SK-MEL-5 (cell line): ENCODE results near the gene EIF3A. TPM values are rescaled to one million over a fixed set of nuclear protein-coding genes. Genes with fewer than 3 reads are reported as not detected.
"Not testable (repeated sequence)": the region's sequence is repeated elsewhere in the genome, so short reads cannot be mapped to it uniquely, and the experiment has no call there.

Source experiments
- DNase-seq: peaks from one replicate; pipeline ENCODE4 v3.0.0-alpha.2; 2016; ENCODE audit warnings: low read depth, low spot score
- in situ Hi-C: cut with HindIII; loops from 2 replicates; pipeline ENCODE4 v1.10.0; 2016; ENCODE audit warnings: low sequenced_read_pairs, high pct_unique_total_duplicates, low pct_unique_long_range_greater_than_20kb
- total RNA-seq: library from RNA; depleted of rRNA; stranded (reverse); fragments of >200 nt; shearing (Covaris generic); gene quantifications from 2 replicates; pipeline ENCODE4 v1.2.3, GENCODE V29; 2014

EIF3A gene
- total RNA-seq, 1 experiment from 2014 or later = 112 TPM

- peak; percentile 62 for DNase-seq
- in situ Hi-C loops = no loop called here
These were observed 23.5 kb upstream of the EIF3A start, which contains the start of gene DENND10 for GRCh38 chr10:119103903-119104653. Gene DENND10 (plus strand): TSS chr10:119104113. CDS start chr10:119104143, 30 bp downstream.

GRCh38 chr10:119103241-119103902, 22.8 kb upstream of the EIF3A start:
- in situ Hi-C loops = no loop called here
- DNase-seq = no peak

DNA sequence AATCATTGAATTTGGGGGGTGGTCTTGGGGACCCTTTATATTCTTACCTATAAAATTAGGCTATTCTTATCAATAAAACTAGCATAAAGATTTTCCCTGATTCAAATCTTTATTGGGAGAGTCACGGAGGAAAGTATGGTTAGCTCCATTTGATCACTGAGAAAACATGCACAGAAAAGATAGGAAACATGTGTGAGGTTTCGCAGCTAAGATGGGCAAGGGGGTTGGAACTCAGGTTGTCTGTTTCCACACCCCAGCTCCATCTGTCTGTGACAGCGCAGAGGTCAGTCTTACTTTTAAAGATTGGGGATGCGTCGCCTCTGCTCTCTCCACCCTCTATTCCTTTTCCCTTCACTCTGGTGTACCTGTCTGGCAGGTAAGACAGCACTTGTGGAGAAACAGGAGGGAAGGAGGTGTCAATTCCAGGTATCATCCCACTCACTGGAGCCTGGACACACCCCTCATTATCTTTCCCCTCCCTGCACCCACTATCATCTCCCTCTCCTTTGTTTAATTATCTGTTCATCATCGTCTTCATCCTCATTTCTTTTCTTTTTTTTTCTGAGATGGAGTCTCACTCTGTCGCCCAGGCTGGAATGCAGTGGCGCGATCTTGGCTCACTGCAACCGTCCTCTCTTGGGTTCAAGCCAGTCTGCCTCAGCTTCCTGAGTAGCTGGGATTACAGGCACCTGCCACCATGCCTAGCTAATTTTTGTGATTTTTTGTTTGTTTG, 20.9 kb upstream of the EIF3A start:
- DNase-seq = no peak
- in situ Hi-C loops = no loop called here

DNA sequence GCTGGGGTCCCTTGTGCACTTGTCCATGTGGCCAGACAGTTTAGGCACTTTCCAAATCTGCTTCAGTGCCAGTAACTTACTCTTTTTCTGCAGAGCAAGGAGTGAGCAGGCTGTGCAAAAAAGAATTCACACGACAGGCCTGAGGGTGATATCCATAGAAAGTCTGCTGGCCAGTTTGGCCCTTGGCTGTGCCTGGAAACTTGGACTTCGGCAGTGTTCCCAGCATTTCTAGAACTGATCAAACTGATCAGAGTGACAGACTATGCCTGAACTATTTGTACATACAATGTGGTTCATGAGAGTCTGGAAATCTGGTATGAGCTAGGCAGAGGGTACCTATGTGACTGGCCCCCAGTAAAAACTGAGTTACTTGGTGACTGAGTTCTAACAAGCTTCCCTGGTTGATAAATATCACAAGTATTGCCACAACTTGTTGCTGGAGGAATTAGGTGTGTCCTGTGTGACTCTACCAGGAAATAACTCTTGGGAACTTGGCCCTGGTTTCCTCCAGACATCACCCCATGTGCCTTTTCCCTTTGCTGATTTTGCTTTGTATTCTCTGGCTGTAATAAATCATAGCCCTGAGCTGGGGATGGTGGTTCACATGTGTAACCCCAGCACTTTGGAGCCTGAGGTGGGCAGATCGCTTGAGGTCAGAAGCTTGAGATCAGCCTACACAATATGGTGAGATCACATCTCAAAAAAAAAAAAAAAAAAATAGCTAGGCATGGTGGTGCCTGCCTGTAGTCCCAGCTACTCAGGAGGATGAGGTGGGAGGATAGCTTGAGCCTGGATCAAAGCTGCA, 20.0 kb upstream of the EIF3A start:
- no peak for DNase-seq
- in situ Hi-C loops = no loop called here

DNA sequence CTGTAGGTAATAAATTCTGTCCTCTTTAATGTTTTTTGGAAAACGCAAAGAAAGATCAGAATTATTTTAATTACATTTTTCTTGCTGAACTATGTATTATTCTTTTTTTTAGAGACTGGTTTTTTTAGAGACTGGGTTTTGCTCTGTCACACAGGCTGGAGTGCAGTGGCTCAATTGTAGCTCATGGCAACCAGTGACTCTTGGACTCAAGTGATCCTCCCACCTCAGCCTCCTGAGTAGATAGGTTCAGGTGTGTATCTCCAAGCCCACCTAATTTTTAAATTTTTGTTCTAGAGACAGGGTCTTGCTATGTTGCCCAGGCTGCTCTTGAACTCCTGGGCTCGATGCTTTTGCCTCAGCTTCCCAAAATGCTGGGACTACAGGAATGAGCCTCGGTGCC, 18.0 kb upstream of the EIF3A start:
- no peak for DNase-seq
- in situ Hi-C loops = no loop called here

GRCh38 chr10:119096641-119097415, 16.2 kb upstream of the EIF3A start:
- not testable (repeated sequence) for DNase-seq

GRCh38 chr10:119095640-119096039, 15.0 kb upstream of the EIF3A start:
- no peak for DNase-seq
- in situ Hi-C loops = no loop called here

More at GRCh38 chr10:119096641-119097415, 16.2 kb upstream of the EIF3A start:
- in situ Hi-C loops = not testable (repeated sequence)

GRCh38 chr10:119090968-119091367, 10.4 kb upstream of the EIF3A start:
- DNase-seq = no peak
- in situ Hi-C loops = no loop called here

GRCh38 chr10:119090026-119090795, 9.6 kb upstream of the EIF3A start:
- in situ Hi-C loops = no loop called here
- DNase-seq = no peak

- in situ Hi-C loops = no loop called here
- DNase-seq = no peak
These were observed 6.8 kb upstream of the EIF3A start for GRCh38 chr10:119087271-119087882.

GRCh38 chr10:119084896-119085295, 4.3 kb upstream of the EIF3A start:
- in situ Hi-C loops = no loop called here
- no peak for DNase-seq

DNA sequence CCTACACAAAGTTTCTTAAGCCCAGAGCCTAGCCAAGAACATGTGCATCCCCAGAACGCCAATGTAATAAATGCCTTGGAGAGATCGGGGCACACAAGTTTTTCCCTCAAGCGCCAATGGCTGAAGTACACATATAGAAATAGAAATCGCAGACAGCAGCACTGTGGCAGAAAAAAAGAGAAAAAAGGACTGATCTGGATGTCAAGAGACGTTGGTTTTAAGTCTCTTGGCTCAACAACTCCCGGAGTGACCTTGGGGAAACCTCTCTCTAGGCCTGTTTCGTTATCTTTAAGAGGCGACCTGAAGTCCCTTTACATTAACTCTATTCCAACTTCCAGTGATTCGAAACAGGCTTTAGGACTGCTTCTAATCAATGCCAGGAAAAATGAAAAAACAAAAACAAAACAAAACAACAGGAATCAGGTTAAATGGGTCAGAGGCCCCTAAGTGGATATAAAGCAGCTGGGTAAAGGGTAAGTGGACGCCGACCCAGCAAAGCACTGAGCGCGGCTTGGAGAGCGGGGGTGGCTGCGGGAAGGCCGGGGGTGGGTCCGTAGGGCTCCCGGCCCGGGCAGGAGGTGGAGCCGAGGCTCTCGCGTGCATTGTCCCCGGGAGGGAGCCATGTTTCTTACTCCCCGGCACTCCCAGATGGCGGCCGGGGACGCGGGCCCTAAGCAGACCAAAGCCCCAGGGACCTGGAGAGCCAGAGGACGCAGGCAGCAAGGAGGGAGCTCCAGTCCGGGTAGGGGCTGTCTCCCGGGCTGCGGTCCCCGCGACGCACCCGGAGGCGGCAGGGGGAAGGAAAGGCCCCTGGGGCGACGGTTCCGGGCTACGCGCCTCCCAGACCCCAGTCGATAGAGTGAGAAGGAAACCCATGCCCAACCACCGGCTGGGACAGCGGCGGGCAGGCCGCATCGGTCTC, 757 bp downstream of the EIF3A start:
- DNase-seq = peak; percentile 75
- in situ Hi-C loops = no loop called here

DNA sequence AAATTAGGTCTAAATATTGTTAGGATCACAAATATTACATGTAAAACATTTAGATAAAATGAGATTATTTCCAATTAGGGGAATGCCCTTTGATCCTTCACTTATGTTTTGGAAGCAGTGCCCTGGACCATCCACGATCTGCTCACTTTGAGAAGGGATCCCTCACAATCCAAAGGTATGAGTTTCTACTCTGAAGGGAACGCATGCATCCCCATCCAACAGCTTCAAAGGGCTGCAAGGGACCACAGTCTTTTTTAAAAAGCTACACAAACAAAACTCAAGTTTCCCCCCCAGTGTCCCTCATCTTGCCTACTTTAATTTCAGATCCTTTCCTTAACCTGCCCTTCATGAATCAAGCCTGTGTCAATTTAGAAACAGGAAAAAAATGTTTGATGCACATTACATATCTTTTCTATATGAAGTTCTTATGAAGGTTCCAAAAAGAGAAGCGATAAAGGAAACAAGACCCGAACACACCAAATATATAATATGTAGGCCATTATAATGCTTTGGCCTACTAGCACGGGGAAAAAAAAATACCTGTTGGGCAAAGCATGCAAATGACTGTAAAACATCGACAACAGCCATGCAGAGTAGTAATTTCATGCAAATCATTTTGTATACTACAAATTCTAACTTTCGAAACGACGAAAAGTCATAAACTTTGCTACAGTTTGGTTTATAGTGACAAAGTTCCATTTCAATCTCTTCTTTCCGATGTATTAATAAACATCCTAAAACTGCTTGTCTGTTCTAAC, 2.0 kb downstream of the EIF3A start:
- no peak for DNase-seq
- in situ Hi-C loops = no loop called here

- no peak for DNase-seq
- in situ Hi-C loops = no loop called here
These were observed 7.0 kb downstream of the EIF3A start for GRCh38 chr10:119073584-119073983.
